ENCODE data around the gene ANO2. TPM values are rescaled to one million over a fixed set of nuclear protein-coding genes. Genes with fewer than 3 reads are reported as not detected.
"Not testable (repeated sequence)": the region's sequence is repeated elsewhere in the genome, so short reads cannot be mapped to it uniquely, and the experiment has no call there.

ANO2 gene
- total and polyA plus RNA-seq, 8 donors = 0.43 to 2.4 (median 0.97) TPM

DNA sequence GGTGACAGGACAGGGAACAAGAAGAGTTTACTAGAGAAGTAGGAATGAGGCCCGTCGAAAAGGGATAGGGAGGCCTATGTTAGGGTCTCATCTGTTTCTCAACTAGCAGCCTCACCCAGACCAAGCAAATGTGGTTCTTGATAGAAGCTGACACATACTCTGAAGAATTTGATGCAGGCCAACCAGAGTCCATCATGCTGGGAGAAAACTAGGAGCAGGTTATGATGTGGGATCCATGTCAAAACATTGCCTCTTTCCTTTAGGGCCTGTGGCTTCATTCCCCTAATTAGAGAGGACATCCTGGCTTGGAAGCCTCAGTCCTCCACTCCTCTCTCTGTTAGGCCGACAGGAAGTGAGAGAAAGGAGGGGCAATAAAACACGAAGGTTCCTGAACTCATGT lies 390.3 kb downstream of the ANO2 start:
- Histone ChIP-seq H3K4me1 (no peaks in the 10 kb centered on the region), H3K4me3 (no peak overlapping the region), H3K27me3 (no peaks in the 10 kb centered on the region), H3K9me3 (no peaks in the 10 kb centered on the region), H3K36me3 (no peaks in the 10 kb centered on the region), H3K27ac (no peak overlapping the region)
- FAIRE-seq (no peak), DNase-seq (no peak), ATAC-seq (no peak)
- TF ChIP-seq, protein P1, sequence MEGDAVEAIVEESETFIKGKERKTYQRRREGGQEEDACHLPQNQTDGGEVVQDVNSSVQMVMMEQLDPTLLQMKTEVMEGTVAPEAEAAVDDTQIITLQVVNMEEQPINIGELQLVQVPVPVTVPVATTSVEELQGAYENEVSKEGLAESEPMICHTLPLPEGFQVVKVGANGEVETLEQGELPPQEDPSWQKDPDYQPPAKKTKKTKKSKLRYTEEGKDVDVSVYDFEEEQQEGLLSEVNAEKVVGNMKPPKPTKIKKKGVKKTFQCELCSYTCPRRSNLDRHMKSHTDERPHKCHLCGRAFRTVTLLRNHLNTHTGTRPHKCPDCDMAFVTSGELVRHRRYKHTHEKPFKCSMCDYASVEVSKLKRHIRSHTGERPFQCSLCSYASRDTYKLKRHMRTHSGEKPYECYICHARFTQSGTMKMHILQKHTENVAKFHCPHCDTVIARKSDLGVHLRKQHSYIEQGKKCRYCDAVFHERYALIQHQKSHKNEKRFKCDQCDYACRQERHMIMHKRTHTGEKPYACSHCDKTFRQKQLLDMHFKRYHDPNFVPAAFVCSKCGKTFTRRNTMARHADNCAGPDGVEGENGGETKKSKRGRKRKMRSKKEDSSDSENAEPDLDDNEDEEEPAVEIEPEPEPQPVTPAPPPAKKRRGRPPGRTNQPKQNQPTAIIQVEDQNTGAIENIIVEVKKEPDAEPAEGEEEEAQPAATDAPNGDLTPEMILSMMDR (IDR thresholded peaks at IDR 0.05) = no peak
- WGBS, 2 donors = 61 to 63% methylated on average over 4 of the region's 4 CpGs
- intact Hi-C loops (cut with DNase I) = no loop called here

DNA sequence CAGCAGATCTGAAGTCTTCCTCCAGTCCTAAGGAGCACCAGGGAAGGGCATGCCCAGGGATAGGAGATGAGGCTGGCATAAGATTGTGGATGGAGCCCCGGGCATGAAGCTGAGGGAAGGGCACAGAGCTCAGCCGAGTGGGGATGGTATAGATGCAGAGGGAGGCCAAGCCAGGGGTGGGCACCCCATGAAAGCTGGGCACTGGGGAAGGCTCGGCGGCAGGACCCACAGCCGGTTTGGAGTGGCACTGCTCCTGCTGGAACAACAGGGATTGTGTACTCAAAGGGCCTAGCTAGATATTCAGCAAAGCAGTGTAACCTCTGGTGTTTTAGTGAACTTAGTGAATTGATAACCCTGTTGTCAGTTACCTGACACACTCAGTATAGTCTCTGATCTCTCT lies 396.0 kb downstream of the ANO2 start:
- WGBS, 2 donors = 55 to 68% methylated on average over 5 of the region's 5 CpGs
- no peak for DNase-seq

DNA sequence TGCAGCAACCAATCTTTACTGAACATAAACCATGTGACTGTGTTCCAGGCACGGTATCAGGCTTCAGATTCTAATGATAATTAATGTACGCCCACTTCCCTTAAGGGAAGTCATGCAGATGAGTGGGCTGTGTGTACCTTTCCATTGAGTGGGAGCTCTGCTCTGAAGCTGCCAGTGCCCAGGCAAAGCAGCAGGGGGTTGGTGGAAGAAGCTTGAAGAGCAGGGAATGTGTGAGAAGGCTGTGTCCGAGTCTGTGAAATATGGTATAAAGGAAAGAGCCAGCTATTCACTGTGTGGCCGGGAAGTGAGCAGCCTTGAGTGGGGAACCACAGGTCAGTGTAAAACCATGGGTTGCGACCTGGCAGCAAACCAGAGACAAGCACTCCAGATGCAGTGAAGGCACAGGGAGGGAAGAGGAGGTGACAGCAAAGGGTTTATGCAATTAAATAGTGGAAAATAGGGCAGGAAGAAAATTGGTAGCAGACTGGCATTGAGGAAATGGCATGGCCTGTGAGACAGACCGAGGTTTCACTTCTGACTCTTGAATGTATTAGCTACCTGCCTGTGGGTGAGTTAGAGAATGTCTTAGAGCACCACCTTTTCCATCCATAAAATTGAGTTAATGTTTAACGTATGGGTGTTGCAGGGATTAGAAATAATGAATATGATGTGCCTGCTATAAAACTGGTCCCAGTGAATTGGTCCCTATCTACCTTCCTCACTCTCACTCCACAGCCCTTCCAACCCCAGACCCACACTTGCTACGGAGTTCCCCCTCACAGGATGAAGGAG lies 396.7 kb downstream of the ANO2 start:
- no peak overlapping the region for H3K27ac ChIP-seq
- intact Hi-C loops (cut with DNase I) = no loop called here
- H3K4me3 ChIP-seq = no peak overlapping the region
- H3K27me3 ChIP-seq = no peaks in the 10 kb centered on the region
- H3K9me3 ChIP-seq = no peaks in the 10 kb centered on the region
- no peaks in the 10 kb centered on the region for H3K36me3 ChIP-seq
- DNase-seq (no peak), FAIRE-seq (no peak), ATAC-seq (no peak)
- TF ChIP-seq, protein P1 (IDR thresholded peaks at IDR 0.05) = no peak
- no peaks in the 10 kb centered on the region for H3K4me1 ChIP-seq
- 40 to 45% methylated on average over 8 of the region's 8 CpGs for WGBS, 2 donors

More for the DNA sequence above, 396.0 kb downstream of the ANO2 start:
- no peaks in the 10 kb centered on the region for H3K4me1 ChIP-seq
- H3K36me3 ChIP-seq = no peaks in the 10 kb centered on the region
- no peaks in the 10 kb centered on the region for H3K9me3 ChIP-seq
- H3K27me3 ChIP-seq = no peaks in the 10 kb centered on the region
- FAIRE-seq = no peak
- no peak overlapping the region for H3K4me3 ChIP-seq
- intact Hi-C loops (cut with DNase I) = no loop called here
- ATAC-seq = no peak
- TF ChIP-seq, protein P1 (IDR thresholded peaks at IDR 0.05) = no peak
- H3K27ac ChIP-seq = no peak overlapping the region

DNA sequence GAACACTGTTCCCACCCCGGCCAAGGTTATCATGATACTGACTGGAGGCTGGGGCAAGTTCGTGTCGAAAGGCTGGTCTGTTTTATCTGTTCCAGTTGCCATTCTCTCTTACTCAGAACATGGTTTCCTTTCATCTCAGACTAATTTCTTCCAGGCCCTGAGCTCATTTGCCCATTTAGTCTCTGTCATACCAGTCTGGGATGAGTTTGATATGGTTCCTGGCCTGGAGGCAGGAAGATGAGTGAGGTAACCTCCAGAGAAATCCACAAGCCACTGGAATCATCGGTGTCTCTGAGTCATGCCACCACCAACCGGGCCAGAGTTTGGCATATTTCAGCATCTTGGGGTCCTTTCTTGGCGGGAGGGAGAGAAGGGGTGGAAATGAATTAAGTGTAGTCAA lies 398.4 kb downstream of the ANO2 start:
- no peak for DNase-seq
- 65 to 75% methylated on average over 6 of the region's 6 CpGs for WGBS, 2 donors
- H3K9me3 ChIP-seq = no peaks in the 10 kb centered on the region
- no peaks in the 10 kb centered on the region for H3K4me1 ChIP-seq
- no peak for FAIRE-seq
- no peaks in the 10 kb centered on the region for H3K36me3 ChIP-seq
- intact Hi-C loops (cut with DNase I) = no loop called here
- no peaks in the 10 kb centered on the region for H3K27me3 ChIP-seq
- TF ChIP-seq, protein P1 (IDR thresholded peaks at IDR 0.05) = no peak
- ATAC-seq = no peak
- no peak overlapping the region for H3K27ac ChIP-seq
- no peak overlapping the region for H3K4me3 ChIP-seq

DNA sequence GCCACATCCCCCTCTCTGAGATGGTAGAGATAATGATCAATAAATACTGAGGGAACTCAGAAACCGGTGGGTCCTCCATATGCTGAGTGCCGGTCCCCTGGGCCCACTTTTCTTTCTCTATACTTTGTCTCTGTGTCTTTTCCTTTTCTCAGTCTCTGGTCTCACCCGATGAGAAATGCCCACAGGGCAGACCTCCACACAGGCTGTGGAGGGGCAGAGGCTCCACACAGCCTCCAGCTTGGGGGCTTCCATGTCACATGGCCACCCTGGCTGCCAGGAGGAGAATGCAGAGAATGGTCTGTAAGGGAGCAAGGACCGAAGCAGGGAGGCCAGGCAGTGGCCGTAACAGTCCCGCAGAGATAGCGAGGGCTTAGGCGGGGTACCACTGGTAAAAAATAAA lies 407.3 kb downstream of the ANO2 start:
- H3K4me3 ChIP-seq = no peak overlapping the region
- intact Hi-C loops (cut with DNase I) = no loop called here
- no peaks in the 10 kb centered on the region for H3K36me3 ChIP-seq
- DNase-seq (no peak), FAIRE-seq (no peak), ATAC-seq (no peak)
- no peaks in the 10 kb centered on the region for H3K27me3 ChIP-seq
- H3K27ac ChIP-seq = no peak overlapping the region
- TF ChIP-seq, protein P1 (IDR thresholded peaks at IDR 0.05) = no peak
- H3K9me3 ChIP-seq = no peaks in the 10 kb centered on the region
- WGBS, 2 donors = 78 to 80% methylated on average over 8 of the region's 8 CpGs
- no peaks in the 10 kb centered on the region for H3K4me1 ChIP-seq

DNA sequence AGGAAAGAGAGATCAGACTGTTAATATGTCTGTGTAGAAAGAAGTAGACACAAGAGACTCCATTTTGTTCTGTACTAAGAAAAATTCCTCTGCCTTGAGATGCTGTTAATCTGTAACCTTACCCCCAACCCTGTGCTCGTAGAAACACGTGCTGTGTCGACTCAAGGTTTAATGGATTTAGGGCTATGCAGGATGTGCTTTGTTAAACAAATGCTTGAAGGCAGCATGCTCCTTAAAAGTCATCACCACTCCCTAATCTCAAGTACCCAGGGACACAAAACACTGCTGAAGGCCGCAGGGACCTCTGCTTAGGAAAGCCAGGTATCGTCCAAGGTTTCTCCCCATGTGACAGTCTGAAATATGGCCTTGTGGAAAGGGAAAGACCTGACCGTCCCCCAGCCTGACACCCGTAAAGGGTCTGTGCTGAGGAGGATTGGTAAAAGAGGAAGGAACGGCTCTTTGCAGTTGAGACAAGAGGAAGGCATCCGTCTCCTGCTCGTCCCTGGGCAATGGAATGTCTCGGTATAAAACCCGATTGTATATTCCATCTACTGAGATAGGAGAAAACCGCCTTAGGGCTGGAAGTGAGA lies 407.9 kb downstream of the ANO2 start:
- H3K27ac ChIP-seq; H3K36me3 ChIP-seq; DNase-seq; H3K4me1 ChIP-seq; H3K9me3 ChIP-seq; FAIRE-seq; H3K27me3 ChIP-seq; H3K4me3 ChIP-seq; ATAC-seq; intact Hi-C loops (cut with DNase I): not testable (repeated sequence)
- 30 to 37% methylated on average over 13 of the region's 13 CpGs for WGBS, 2 donors

Data from pancreas (tissue), 10 donors.